ENCODE results near the gene FGF22.

The FGF22 gene

GRCh38 chr19:643736-644135 lies 4.1 kb downstream of the FGF22 start:
- DNase-seq (ENCODE audit: low read depth in 2 of 2), result no peak

- no peak for DNase-seq (ENCODE audit: low read depth in 2 of 2)
Measured at GRCh38 chr19:644363-644762, 4.7 kb downstream of the FGF22 start.

DNA sequence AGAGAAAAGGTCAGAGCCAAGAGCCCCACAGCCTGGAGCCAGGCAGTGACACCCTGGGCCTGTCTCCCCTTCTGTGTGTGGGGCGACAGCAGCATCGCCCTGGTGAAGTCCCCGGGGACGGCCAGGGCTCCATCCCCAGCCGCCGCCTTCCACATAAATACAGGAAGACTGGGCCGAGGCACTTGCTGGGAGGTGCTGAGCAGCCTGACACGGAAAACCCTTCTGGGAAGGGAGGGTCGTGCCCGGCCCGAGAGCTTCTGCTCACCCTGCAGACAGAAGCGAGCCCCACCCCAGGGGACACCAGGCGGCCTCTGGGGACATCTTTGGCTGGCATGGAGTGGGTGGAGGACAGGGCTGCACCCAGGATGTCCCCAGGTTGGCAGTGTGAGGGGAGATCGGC lies 5.1 kb downstream of the FGF22 start:
- DNase-seq (ENCODE audit: low read depth in 2 of 2), result no peak

- no peak for DNase-seq (ENCODE audit: low read depth in 2 of 2)
Measured at GRCh38 chr19:645912-646778, 6.5 kb downstream of the FGF22 start.

- no peak for DNase-seq (ENCODE audit: low read depth in 2 of 2)
Measured at GRCh38 chr19:646779-647565, 7.3 kb downstream of the FGF22 start.

DNA sequence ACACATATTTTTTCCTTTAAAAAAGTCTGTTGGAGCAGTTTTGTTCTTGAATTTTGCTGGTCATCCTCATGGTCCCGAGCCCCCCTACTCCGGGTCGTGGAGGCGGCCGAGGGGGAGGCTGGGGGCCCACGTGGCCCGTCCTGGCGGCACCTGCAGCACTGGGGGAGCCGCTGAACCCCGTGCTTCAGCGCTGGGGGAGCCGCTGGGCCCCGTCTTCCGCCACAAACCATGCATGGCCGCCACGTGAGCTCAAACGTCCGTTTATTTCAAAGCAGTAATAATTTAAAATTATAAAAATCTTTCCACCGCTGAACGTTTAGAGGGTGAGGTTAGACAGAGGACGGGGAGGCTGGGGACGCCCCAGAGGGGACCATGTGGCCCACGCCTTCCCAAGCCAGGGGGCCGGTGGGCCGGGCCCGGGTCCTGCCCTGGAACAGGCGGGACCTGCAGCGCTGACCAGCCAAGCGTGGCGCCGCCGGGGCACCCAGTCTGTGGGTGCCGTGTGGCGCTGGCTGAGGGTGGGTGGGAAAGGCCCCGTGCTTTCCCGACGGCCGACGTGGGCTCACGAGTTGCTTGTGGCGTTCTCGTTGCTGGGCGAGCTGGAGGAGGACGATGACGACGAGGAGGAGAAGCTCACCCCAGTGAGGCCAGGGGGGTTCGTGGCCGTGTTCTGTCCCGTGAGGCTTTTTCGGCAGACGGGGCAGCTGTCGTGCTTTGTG lies 8.0 kb downstream of the FGF22 start:
- DNase-seq (ENCODE audit: low read depth in 2 of 2), result no peak

DNA sequence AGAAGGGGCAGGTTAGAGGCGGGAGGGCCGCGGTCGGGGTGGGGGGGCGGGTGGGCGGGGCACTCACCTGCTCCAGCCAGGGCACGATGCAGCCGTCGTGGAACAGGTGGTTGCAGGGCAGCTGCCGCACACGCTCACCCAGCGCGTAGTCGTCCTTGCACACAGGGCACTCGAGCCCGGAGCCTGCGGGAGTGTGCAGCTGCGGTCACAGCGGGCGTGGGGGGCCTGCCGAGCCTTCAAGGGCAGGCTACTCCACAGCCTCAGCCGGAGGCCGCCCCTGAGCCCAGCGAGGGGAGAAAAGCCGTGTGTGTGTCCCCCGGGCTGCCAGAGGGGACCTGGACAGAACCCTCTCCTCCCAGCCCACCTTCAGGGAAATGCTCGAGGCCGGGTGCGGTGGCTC lies 8.6 kb downstream of the FGF22 start:
- no peak for DNase-seq (ENCODE audit: low read depth in 2 of 2)

DNA sequence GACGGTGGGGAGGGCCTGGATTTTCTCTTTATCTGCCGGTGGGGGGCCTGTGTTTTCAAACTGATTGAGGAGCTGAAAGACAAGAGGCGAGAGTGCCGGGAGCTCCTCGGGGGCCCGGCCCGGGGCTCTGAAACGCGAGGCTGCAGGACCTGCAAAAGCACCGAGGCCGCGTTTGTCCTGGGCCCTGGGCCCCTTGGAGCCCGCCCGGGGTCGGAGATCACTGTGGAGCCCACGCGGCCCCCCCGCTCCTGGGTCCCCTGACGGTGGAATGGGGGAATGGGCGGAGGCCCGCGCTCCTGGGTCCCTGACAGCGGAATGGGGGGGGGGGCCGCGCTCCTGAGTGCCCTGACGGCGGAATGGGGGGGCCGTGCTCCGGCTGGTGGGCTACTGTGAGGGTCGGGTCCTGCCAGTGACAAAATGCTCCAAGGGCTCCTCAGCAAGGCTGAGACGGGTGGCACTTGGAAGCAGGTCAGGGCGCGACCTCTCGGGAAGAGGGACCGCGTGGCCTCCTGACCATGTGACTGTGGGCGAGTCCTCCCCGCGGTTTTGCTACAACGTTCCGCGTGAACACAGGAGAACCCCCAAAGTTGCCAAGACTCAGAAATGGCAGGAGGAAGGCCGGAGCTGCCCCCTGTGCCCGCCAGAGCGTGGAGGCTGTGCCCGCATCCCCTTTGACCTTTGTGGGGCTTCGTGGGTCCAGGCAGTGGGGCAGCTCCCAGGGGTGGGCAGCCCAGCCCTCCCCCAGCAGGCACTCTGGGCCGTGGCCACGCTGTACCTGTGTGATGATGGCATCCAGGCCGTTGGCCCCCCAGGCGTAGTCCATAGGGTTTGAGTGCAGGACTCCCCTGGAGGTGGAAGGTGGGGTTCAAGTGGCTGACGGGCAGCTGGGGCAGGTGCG lies 9.5 kb downstream of the FGF22 start:
- no peak for DNase-seq (ENCODE audit: low read depth in 2 of 2)

GRCh38 chr19:650121-650520 lies 10.4 kb downstream of the FGF22 start:
- no peak for DNase-seq (ENCODE audit: low read depth in 2 of 2)

- no peak for DNase-seq (ENCODE audit: low read depth in 2 of 2)
Measured at GRCh38 chr19:651114-651818, 11.6 kb downstream of the FGF22 start.

- no peak for DNase-seq (ENCODE audit: low read depth in 2 of 2)
Measured at GRCh38 chr19:651991-652390, 12.3 kb downstream of the FGF22 start.

GRCh38 chr19:652467-653389 lies 13.0 kb downstream of the FGF22 start:
- no peak for DNase-seq (ENCODE audit: low read depth in 2 of 2)

GRCh38 chr19:653425-653824 lies 13.7 kb downstream of the FGF22 start:
- no peak for DNase-seq (ENCODE audit: low read depth in 2 of 2)

- DNase-seq (ENCODE audit: low read depth in 2 of 2), result no peak
Measured at GRCh38 chr19:655691-656090, 16.0 kb downstream of the FGF22 start.

- DNase-seq (ENCODE audit: low read depth in 2 of 2), result no peak
Measured at GRCh38 chr19:656751-657559, 17.3 kb downstream of the FGF22 start.

DNA sequence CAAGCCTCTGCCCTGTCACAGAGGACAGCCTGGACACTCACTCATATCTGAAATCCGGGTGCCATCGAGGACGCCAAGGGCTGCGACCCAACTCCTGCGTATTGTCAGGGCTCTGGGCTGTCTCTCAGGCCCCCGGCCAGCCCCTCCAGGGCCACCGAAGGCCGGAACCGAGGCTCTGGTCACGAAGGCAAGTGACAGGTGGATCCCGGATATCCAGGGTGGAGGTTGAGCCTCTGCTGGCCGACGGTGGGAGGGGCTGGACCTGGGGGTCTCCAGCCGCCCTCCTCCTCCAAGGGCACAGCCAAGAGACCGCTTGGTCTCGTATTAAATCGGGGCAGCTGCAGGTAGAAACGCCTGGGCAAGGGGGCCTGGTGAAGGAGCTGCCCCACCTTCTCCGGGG lies 17.9 kb downstream of the FGF22 start:
- no peak for DNase-seq (ENCODE audit: low read depth in 2 of 2)

GRCh38 chr19:658059-658839 lies 18.6 kb downstream of the FGF22 start:
- no peak for DNase-seq (ENCODE audit: low read depth in 2 of 2)

Data from stimulated activated CD4-positive, alpha-beta T cell treated with anti-CD3 and anti-CD28 coated beads, Interleukin-4, amount 100 ng/mL, for 48 hours (primary cell).